ENCODE measurements around the gene NDUFA13.
"Not testable (repeated sequence)": the region's sequence is repeated elsewhere in the genome, so short reads cannot be mapped to it uniquely, and the experiment has no call there.

Gene NDUFA13

GRCh38 chr19:19515642-19516519 is at the start of gene NDUFA13:
Gene NDUFA13 (plus strand): TSS chr19:19516225. CDS start chr19:19516239, 14 bp downstream.
- DNase-seq (ENCODE audit: low read depth in 3 of 3, low spot score in 1 of 3) = peak; percentile 80 to 96 (median 89)

GRCh38 chr19:19468424-19469050 is 47.5 kb upstream of the NDUFA13 start:
- DNase-seq (ENCODE audit: low read depth in 3 of 3, low spot score in 1 of 3) = no peak

- no peak for DNase-seq (ENCODE audit: low read depth in 3 of 3, low spot score in 1 of 3)
Measured at GRCh38 chr19:19470579-19470978, 45.4 kb upstream of the NDUFA13 start.

GRCh38 chr19:19471682-19472081 is 44.3 kb upstream of the NDUFA13 start:
- DNase-seq (ENCODE audit: low read depth in 3 of 3, low spot score in 1 of 3) = no peak

GRCh38 chr19:19472106-19472505 is 43.9 kb upstream of the NDUFA13 start:
- not testable (repeated sequence) for DNase-seq (ENCODE audit: low read depth in 3 of 3, low spot score in 1 of 3)

- no peak for DNase-seq (ENCODE audit: low read depth in 3 of 3, low spot score in 1 of 3)
Measured at GRCh38 chr19:19475015-19475765, 40.8 kb upstream of the NDUFA13 start.

GRCh38 chr19:19475849-19476828 is 39.9 kb upstream of the NDUFA13 start:
- DNase-seq (ENCODE audit: low read depth in 3 of 3, low spot score in 1 of 3) = no peak

- no peak for DNase-seq (ENCODE audit: low read depth in 3 of 3, low spot score in 1 of 3)
Measured at GRCh38 chr19:19477705-19478383, 38.2 kb upstream of the NDUFA13 start.

- DNase-seq (ENCODE audit: low read depth in 3 of 3, low spot score in 1 of 3) = no peak
Measured at GRCh38 chr19:19480688-19481087, 35.3 kb upstream of the NDUFA13 start.

GRCh38 chr19:19482809-19483596 is 33.0 kb upstream of the NDUFA13 start:
- no peak for DNase-seq (ENCODE audit: low read depth in 3 of 3, low spot score in 1 of 3)

- DNase-seq (ENCODE audit: low read depth in 3 of 3, low spot score in 1 of 3) = no peak
Measured at GRCh38 chr19:19485161-19485997, 30.6 kb upstream of the NDUFA13 start.

- DNase-seq (ENCODE audit: low read depth in 3 of 3, low spot score in 1 of 3) = no peak
Measured at GRCh38 chr19:19485998-19486290, 30.1 kb upstream of the NDUFA13 start.

- no peak for DNase-seq (ENCODE audit: low read depth in 3 of 3, low spot score in 1 of 3)
Measured at GRCh38 chr19:19486343-19487076, 29.5 kb upstream of the NDUFA13 start.

GRCh38 chr19:19487077-19487949 is 28.7 kb upstream of the NDUFA13 start:
- DNase-seq (ENCODE audit: low read depth in 3 of 3, low spot score in 1 of 3) = no peak

- DNase-seq (ENCODE audit: low read depth in 3 of 3, low spot score in 1 of 3) = no peak
Measured at GRCh38 chr19:19487950-19488874, 27.8 kb upstream of the NDUFA13 start.

Data from stimulated activated CD4-positive, alpha-beta T cell treated with anti-CD3 and anti-CD28 coated beads, TNF-alpha, amount 100 ng/mL, for 1 hour (primary cell).